ENCODE results near the gene WNT9A.
"Not testable (repeated sequence)": the region's sequence is repeated elsewhere in the genome, so short reads cannot be mapped to it uniquely, and the experiment has no call there.

WNT9A gene

DNA sequence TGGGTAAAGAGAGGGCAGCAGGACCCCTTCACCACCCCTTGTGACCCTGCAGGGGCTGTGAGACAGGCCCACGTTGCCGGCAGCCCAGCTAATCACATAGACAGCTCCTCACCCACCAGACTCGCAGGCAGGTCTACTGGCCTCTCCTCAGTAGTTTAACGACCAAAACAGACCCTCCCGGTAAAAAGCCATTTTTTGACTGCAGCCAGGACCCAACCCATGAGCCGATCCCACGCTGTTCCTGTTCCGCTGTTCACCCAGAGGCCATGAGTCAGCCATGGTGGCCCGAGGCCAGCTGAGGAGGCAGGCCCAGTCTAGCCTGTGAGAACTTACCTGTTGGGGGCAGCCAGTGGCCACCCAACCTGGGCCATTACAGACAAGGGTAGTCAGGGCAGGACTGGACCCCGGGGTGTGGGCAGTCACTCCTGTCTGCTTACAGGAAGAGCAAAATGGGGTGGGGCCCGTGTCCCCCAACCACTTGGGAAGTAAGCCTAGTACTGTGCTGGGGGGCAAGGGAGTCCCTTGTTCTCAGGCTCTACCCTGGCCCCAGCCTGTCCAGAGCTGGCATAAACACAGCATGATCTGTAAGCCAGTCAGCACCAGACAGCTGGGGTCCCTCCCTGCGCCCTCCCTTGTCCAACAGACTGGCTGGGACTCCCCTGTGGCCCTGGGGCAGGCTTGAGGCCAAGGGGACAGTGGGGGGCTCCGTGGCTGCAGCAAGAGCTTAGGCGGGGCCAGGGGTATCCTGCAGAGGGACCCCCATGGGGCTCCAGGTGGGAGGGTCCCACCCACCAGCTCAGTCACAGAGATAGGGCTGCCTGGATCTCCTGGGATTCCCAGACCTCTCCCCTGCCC, 61.9 kb downstream of the WNT9A start:
- DNase-seq = peak; percentile 80

DNA sequence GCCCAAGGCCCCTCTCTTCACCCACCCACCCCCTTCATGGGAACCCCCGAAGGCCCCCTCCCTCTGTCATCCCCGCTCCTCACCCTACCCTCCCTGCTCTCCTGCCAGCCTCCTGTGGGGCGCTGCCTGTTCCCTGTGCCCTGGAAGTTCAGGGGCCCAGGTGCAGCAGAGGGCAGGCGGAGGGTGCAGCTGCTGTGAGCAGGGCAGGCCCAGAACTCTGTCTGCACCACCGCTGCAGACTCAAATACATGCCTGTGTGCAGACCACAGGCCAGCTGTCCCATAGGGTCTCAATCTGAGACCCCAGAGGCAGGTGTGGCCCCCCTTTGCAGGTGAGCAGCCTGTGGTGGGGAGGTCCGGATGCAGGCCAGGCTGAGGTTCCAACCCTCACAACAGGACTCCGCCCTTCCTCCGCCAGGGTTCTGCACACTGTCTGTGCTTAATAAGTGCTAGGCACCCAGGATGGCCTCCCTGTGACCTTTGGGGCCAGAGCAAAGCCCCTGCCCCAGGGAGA, 62.5 kb downstream of the WNT9A start:
- DNase-seq = peak; percentile 34

DNA sequence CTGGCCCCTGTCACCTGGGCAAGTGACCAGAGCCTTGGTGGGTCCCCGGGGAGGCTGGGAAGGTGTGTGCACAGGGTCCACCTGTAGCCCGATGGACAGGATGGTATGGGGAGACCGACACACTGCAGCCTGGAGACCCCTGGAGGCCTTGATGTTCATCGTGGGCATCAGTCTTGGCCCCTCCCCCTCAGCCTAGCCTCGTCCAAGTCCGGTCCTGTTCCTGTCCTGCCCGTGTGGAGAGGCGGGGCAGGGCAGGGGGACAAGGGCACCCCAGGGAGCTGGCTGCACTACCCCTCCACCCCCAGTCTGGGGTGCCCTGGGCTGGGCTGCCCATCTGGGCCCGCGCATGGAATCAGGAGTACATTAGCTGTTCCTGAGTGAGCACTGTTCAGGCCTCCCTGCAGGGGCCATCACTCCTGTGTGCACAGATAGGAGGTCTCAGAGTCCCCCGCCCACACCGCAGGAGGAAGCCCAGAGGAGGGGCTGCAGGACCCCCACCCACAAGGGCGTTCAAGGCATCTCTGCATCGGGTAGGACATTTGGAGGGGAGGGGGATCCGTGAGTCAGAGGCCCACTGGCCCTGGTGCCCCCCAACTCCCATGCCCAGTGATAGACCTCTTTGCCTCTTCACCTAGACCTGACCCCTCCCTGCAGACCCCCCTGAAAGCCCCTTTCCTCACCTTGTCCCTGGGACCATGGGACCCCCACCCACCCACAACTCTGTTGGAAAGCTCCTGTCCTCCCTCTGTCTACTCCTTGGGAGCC, 63.2 kb downstream of the WNT9A start:
- DNase-seq = no peak

DNA sequence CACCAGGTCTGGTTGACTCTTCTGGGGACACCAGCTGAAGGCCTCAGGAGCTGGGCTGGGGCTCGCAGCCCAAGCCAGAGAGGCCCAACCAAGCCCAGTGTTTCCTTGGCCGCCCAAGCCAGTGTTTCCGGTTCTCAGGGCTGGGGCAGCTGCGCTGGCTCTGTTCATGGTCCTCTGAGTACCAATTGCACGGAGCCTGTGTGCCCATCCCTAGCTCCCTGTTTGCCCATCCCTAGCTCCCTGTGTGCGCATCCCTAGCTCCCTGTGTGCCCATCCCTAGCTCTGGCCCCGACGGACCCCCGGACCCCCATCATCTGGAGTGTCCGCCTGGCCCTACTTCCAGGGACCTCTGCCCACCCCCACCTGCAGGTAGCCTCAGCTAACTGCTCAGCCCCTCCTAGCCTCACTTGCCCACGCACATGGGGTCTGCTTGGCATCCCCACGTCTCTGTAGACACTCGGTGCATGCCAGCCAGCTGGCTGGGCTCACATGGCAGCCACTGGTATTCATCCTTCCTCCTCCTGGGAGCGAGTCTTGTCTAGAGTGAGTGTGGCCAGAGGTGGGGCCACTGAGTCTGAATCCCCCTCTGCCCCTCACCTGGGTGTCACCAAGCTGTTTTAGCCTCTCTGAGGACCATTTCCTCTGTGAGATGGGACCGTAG, 64.0 kb downstream of the WNT9A start:
- no peak for DNase-seq

DNA sequence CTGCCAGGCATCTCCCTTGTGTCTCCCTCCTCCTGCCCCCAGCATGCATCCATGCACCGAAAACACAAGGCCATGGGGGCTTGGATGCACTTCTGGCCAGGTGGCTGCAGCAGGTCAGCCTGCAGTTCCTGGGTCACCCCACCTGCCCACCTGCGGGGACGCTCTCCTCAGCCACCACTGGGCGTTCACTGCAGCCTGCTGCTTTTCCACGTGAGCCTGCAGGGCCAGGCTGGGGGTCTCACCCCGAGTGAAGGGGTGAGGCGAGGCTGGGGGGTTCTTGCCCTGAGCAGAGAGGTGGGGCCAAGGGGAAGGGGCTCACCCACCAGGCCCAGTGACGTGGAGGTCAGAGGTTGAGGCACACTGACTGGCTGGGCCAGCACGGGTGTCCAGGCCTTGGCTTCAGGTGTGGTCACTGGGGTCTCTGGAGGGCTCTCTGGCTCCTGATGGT, 64.6 kb downstream of the WNT9A start:
- no peak for DNase-seq

DNA sequence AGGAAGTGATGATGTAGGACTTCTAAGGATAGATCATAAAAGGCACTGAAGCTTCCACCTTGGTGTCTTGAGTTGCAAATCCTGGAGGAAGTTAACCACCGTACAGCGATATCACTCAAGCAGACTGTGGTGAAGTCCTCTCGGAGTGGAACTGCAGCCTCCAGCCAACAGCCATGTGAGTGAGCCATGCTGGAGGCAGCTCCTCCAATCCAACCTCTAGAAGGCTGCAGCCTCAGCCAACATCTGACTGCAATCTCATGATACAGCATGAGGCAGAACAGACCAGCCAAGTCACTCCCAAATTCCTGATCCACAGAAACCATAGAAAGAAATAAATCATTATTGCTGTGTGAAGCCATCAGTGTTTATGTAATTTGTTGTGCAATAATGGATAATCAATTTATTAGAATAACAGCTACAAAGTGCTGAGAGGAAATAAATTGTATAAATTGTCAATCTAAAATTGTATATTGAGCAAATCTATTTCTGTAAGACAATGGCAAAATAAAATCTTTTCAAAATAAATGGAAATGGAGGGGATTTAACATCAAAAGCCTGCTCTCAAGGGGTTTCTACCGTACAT, 67.3 kb downstream of the WNT9A start:
- no peak for DNase-seq

DNA sequence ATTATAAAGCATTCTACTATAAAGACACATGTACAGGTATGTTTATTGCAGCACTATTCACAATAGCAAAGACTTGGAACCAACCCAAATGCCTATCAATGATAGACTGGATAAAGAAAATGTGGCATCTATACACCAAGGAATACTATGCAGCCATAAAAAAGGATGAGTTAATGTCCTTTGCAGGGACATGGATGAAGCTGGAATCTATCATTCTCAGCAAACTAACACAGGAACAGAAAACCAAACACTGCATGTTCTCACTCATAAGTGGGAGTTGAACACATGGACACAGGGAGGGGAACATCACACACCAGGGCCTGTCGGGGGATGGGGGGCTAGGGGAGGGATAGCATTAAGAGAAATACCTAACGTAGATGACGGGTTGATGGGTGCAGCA, 69.9 kb downstream of the WNT9A start:
- DNase-seq = not testable (repeated sequence)

DNA sequence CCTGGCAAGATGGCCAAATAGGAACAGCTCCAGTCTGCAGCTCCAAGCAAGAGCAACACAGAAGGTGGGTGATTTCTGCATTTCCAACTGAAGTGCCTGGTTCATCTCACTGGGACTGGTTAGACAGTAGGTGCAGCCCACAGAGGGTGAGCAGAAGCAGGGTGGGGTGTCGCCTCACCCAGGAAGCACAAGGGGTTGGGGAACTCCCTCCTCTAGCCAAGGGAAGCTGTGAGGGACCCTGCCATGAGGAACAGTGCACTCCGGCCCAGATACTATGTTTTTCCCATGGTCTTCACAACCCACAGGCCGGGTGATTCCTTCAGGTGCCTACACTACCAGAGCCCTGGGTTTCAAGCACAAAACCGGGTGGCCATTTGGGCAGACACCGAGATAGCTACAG, 75.8 kb downstream of the WNT9A start:
- not testable (repeated sequence) for DNase-seq

DNA sequence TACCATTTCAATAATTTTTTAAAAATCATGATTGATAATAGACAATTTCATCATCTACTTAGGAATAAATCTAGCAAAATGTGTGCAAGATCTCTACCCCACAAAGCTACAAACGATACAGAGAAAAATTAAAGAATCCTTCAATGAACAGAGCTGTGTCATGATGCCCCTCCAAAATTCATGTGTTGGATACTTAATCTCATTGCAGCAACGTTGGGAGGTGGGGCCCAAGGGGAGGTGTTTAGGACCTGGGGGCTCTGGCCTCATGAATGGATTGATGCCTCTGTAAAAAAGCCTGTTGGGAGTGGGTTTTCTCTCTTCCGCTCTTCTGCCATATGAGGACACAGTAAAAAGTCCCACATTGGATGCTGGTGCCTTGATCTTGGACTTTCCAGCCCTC, 77.4 kb downstream of the WNT9A start:
- no peak for DNase-seq

DNA sequence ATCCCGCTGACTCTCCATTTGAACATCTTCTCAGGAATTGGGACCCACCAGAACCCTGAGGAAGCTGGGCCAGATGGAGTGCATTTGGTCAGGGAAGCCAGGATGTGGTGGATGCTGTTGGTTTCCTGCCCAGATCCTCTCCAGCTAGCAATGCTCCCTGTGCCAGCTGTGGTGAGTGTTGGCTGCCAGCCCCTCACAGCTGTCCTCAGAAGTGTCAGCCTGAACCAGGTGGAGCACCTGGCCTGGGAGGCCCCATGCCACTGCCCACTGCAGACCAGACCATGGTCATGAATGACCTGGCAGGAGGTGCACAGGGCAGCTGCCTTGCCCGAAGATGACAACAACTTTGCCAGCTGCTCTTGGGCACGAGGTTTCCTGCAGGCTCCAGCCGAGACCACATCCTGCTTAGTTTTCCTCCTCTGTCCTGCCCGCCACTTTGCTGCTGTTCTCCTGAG, 77.9 kb downstream of the WNT9A start:
- DNase-seq = peak; percentile 58

DNA sequence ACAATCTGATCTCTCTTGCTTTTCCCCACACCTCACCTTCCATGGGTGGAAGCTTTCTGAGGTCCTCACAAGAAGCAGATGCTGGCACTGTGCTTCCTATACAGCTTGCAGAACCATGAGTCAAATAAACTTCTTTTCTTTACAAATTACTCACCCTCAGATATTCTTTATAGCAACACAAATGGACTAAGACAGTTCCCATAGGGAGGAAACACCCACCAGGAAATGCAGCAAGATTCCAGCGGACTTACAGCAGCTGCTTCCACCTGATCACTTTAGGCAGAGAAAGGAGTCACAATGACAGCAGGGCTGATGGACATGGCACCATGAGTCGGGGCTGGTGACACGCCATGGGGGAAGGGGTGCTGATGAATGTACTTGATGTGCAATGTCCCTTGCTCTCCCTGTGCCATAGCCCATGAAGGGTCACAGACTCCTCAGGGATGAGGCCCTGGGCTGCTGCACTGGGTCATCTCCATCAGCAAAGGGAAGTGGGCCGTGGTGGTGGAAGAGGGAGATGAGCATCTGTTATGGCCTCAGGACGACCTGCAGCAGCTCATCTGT, 78.4 kb downstream of the WNT9A start:
- no peak for DNase-seq

Data from femur (tissue), 1 donor.